Endothelial cell of umbilical vein (primary cell): ENCODE measurements around the gene TRABD2A. TPM values are rescaled to one million over a fixed set of nuclear protein-coding genes. Genes with fewer than 3 reads are reported as not detected.

Experiments used
- BruUV-seq: library from RNA; stranded (reverse); fragments of 400-500 nt; replicated peaks from 2 replicates; lab custom pipeline; 2021; lab: Mats Ljungman, UMichigan
- CTCF ChIA-PET: fragments of 300-600, 350-600 bp; sonication (Branson Sonifier 250); formaldehyde crosslinking; loops from one replicate; lab custom pipeline; 2021; ENCODE audit warnings: antibody characterized with exemption, inconsistent platforms; lab: Charles Lee
- POLR2A ChIA-PET: fragments of 300-600, 350-600 bp; sonication (Branson Sonifier 250); formaldehyde crosslinking; loops from one replicate; lab custom pipeline; 2021; ENCODE audit warnings: antibody characterized with exemption, inconsistent platforms; lab: Charles Lee
- DNase-seq: peaks from one replicate; pipeline ENCODE4 v3.0.0-alpha.2; 2011; ENCODE audit warnings: low read depth, low spot score
- FAIRE-seq: peaks from 2 replicates; lab custom pipeline; 2011; peaks lifted over from hg19 to GRCh38; lab: Jason Lieb, UNC
- H2AFZ ChIP-seq: 2 replicates; pipeline ENCODE4 v1.6.0; 2012; ENCODE audit warnings: low read depth, low read length, control low read depth, inconsistent platforms
- H3K27ac ChIP-seq: 2 replicates; pipeline ENCODE4 v1.5.1; 2011; ENCODE audit warnings: low read depth, mild to moderate bottlenecking, control low read depth, low read length, moderate library complexity; ENCODE audit not compliant: insufficient read depth
- H3K27me3 ChIP-seq, 2 experiments: 2 replicates each; pipeline versions ENCODE4 v1.6.0 to v1.6.1; 2011; ENCODE audit warnings: low read length in 2 of 2, mixed read lengths in 1 of 2; ENCODE audit not compliant: control insufficient read depth in 2 of 2, insufficient read depth in 2 of 2
- H3K36me3 ChIP-seq, 2 experiments: 2 replicates in 1 of 2; 3 replicates in 1 of 2; pipeline ENCODE4 v1.5.1; 2011; ENCODE audit warnings: low read length in 2 of 2, mild to moderate bottlenecking in 1 of 2, moderate library complexity in 1 of 2; ENCODE audit not compliant: control insufficient read depth in 2 of 2, insufficient read depth in 2 of 2; ENCODE audit errors: extremely low read depth in 1 of 2
- H3K4me1 ChIP-seq: 3 replicates; pipeline ENCODE4 v1.5.1; 2011; ENCODE audit warnings: mild to moderate bottlenecking, low read length; ENCODE audit not compliant: control insufficient read depth, insufficient read depth; ENCODE audit errors: extremely low read depth
- H3K4me2 ChIP-seq: 2 replicates; pipeline ENCODE4 v1.6.1; 2011; ENCODE audit warnings: low read length, control low read depth, mixed read lengths; ENCODE audit not compliant: insufficient read depth
- H3K4me3 ChIP-seq, 3 experiments: fragments of 200-600 bp in 1 of 3; sonication (generic), shearing (Covaris generic) in 1 of 3; replicated peaks in 1 of 3; 2 replicates each; pipeline ENCODE4 v1.5.1; 2011 to 2016; ENCODE audit warnings: control low read depth in 3 of 3, low read length in 3 of 3, mild to moderate bottlenecking in 2 of 3, inconsistent platforms in 1 of 3, low read depth in 1 of 3, moderate library complexity in 1 of 3; ENCODE audit not compliant: insufficient read depth in 1 of 3
- H3K79me2 ChIP-seq: 2 replicates; pipeline ENCODE4 v1.6.0; 2012; ENCODE audit warnings: low read length, inconsistent platforms; ENCODE audit not compliant: control insufficient read depth, insufficient read depth
- H3K9ac ChIP-seq: replicated peaks from 2 replicates; pipeline ENCODE3; 2011; ENCODE audit warnings: low read length, control low read depth; ENCODE audit not compliant: insufficient read depth; ENCODE audit errors: extremely low read depth
- H3K9me1 ChIP-seq: replicated peaks from 3 replicates; pipeline ENCODE4 v1.6.0; 2011; ENCODE audit warnings: mild to moderate bottlenecking, low read length; ENCODE audit not compliant: control insufficient read depth, insufficient read depth; ENCODE audit errors: extremely low read depth
- H3K9me3 ChIP-seq: replicated peaks from 2 replicates; pipeline ENCODE4 v1.5.1; 2012; ENCODE audit warnings: low read length, inconsistent platforms; ENCODE audit not compliant: control insufficient read depth, insufficient read depth
- H4K20me1 ChIP-seq: replicated peaks from 2 replicates; pipeline ENCODE3; 2011; ENCODE audit warnings: mild to moderate bottlenecking, low read length; ENCODE audit not compliant: control insufficient read depth, insufficient read depth; ENCODE audit errors: extremely low read depth
- EZH2 ChIP-seq: IDR thresholded peaks from 2 replicates; pipeline ENCODE4 v1.6.1; 2012; ENCODE audit warnings: borderline replicate concordance, low read depth, mild to moderate bottlenecking, moderate library complexity, low read length, inconsistent platforms; ENCODE audit not compliant: severe bottlenecking
- FOS ChIP-seq: IDR thresholded peaks from 2 replicates; pipeline ENCODE4 v1.6.1; 2011; ENCODE audit warnings: mild to moderate bottlenecking, low read length, moderate library complexity, borderline replicate concordance; ENCODE audit not compliant: insufficient read depth
- GATA2 ChIP-seq: IDR thresholded peaks from 2 replicates; pipeline ENCODE4 v1.7.0; 2011; ENCODE audit warnings: low read depth, mild to moderate bottlenecking, moderate library complexity, mixed read lengths, low read length; ENCODE audit not compliant: insufficient read length, insufficient read depth
- JUN ChIP-seq: IDR thresholded peaks from 2 replicates; pipeline ENCODE4 v1.6.1; 2011; ENCODE audit warnings: borderline replicate concordance, low read depth; ENCODE audit not compliant: insufficient read length, insufficient read depth
- MYC ChIP-seq: IDR thresholded peaks from one replicate; pipeline ENCODE4 v1.6.1; 2011; ENCODE audit warnings: mild to moderate bottlenecking, low read depth, low read length
- POLR2A ChIP-seq: IDR thresholded peaks from 2 replicates; pipeline ENCODE4 v1.6.1; 2012; ENCODE audit warnings: low read depth, mild to moderate bottlenecking, control low read depth, low read length
- POLR2AphosphoS5 ChIP-seq: IDR thresholded peaks from 2 replicates; pipeline ENCODE4 v1.6.1; 2012; ENCODE audit warnings: low read depth, mild to moderate bottlenecking, control low read depth, low read length, moderate library complexity; ENCODE audit not compliant: insufficient read depth
- dilution Hi-C: fragments of 300-500 bp; cut with MboI; formaldehyde crosslinking; loops from one replicate; pipeline ENCODE4 v1.15.0; 2019; ENCODE audit warnings: low sequenced_read_pairs; ENCODE audit not compliant: extremely low pct_ligation_motif_present
- intact Hi-C: fragments of 100-400 bp; cut with micrococcal nuclease; formaldehyde crosslinking; loops from one replicate; pipeline ENCODE4 v1.10.0; 2022
- polyA plus RNA-seq, 4 experiments: library from polyadenylated mRNA; depleted of rRNA in 3 of 4; stranded (reverse) in 3 of 4; unstranded in 1 of 4; fragments of >200 nt; gene quantifications; 2 replicates each; pipeline versions ENCODE4 v1.2.1 to v1.2.3, GENCODE V29; 2011 to 2012; ENCODE audit warnings: missing spikeins in 1 of 4
- total RNA-seq: library from RNA; stranded (reverse); gene quantifications from 2 replicates; pipeline ENCODE4 v1.2.3, GENCODE V29; 2021
- TF ChIP-seq, protein P1 (sequence below), 2 donors: IDR thresholded peaks; 1 replicate in 1 of 2; 2 replicates in 1 of 2; pipeline ENCODE4 v1.5.1; 2011; ENCODE audit warnings: low read length in 2 of 2, mild to moderate bottlenecking in 2 of 2, moderate library complexity in 2 of 2, control low read depth in 1 of 2, inconsistent platforms in 1 of 2, low read depth in 1 of 2; ENCODE audit not compliant: insufficient read depth in 1 of 2; ENCODE audit errors: extremely low read depth in 1 of 2
- TF ChIP-seq, protein P2 (sequence below): IDR thresholded peaks from 2 replicates; pipeline ENCODE4 v1.6.1; 2011; ENCODE audit not compliant: insufficient read depth, insufficient read length

The TRABD2A gene
- total and polyA plus RNA-seq, 2 donors (not counting 3 experiments of a cell fraction or from before 2014, with no cell fraction given) = 1.0 to 1.8 TPM

DNA sequence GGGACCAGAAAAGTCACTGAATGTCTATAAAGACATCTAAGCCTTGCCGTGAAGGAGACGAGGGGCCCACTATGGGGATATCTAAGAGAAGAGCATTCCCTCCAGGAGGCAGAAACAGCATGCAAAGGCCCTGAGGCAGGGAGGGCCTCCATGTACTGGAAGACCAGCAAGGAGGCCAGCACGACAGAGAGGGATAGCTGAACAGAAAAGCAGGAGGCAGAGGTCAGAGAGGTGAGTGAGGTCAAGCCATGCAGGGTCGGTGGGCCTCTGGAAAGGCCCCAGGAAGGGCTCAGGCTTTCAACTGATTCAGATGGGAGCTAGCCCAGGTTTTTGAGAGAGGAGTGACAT is 5.7 kb downstream of the TRABD2A start:
- peaks cover 2% of the 10 kb centered on the region for H3K4me1 ChIP-seq
- DNase-seq (no peak), FAIRE-seq (no peak)
- H4K20me1 ChIP-seq = no peaks in the 10 kb centered on the region
- no peak overlapping the region for H3K4me2 ChIP-seq
- no peak overlapping the region for H3K4me3 ChIP-seq
- no peak overlapping the region for H2AFZ ChIP-seq
- TF ChIP-seq POLR2A = no peak
- no peak for TF ChIP-seq MYC
- peaks cover 20 to 30% of the 10 kb centered on the region in 2 experiments for H3K27me3 ChIP-seq
- no peaks in the 10 kb centered on the region for H3K9me1 ChIP-seq
- H3K36me3 ChIP-seq = no peaks in the 10 kb centered on the region
- ChIA-PET POLR2A (no interaction called here), CTCF (no interaction called here)
- H3K27ac ChIP-seq = no peak overlapping the region
- no peaks in the 10 kb centered on the region for H3K79me2 ChIP-seq
- dilution Hi-C loops (no loop called here), intact Hi-C loops (no loop called here)
- no peaks in the 10 kb centered on the region for H3K9me3 ChIP-seq
- BruUV-seq = no TSS peak
- no peak overlapping the region for H3K9ac ChIP-seq

DNA sequence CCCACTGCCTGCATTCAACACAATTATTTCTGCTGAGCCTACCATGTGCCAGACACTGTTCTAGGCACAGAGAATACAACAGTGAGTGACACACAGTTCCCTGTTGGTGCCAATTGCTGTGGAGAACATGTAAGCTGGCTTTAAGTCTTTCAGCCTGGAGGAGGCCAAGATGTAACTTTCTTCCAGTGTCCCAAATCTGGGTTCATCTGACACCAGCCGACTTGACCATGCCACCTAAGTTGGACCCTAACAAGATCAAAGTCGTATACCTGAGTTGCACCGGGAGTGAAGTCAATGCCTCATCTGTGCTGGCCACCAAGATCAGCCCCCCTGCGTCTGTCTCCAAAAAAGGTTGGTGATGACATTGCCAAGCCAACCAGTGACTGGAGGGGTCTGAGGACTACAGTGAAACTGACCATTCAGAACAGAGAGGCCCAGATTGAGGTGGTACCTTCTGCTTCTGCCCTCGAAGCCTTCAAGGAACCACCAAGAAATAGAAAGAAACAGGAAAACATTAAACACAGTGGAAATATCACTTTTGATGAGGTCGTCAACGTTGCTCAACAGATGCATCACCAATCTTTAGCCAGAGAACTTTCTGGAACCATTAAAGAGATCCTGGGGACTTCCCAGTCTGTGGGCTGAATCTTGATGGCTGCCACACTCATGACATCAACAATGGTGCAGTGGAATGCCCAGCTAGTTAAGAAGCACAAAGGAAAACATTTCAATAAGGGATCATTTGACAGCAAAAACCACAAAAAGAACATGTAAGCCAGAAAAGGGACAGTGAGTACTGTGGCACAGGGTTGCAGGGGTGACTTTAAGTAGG is 6.3 kb downstream of the TRABD2A start:
- Histone ChIP-seq H3K27me3 (peaks cover 17 to 25% of the 10 kb centered on the region in 2 experiments), H3K9me3 (no peaks in the 10 kb centered on the region), H3K4me1 (no peaks in the 10 kb centered on the region), H3K27ac (no peak overlapping the region), H3K9me1 (no peaks in the 10 kb centered on the region), H3K4me3 (no peak overlapping the region), H3K79me2 (no peaks in the 10 kb centered on the region), H3K9ac (no peak overlapping the region), H4K20me1 (no peaks in the 10 kb centered on the region), H3K36me3 (no peaks in the 10 kb centered on the region), H3K4me2 (no peak overlapping the region), H2AFZ (no peak overlapping the region)
- DNase-seq (no peak), FAIRE-seq (no peak)
- CTCF ChIA-PET = no interaction called here
- POLR2A ChIA-PET = no interaction called here
- dilution Hi-C loops = no loop called here
- TF ChIP-seq FOS (no peak), JUN (no peak), EZH2 (no peak), GATA2 (no peak), POLR2AphosphoS5 (no peak)
- TF ChIP-seq, protein P1, sequence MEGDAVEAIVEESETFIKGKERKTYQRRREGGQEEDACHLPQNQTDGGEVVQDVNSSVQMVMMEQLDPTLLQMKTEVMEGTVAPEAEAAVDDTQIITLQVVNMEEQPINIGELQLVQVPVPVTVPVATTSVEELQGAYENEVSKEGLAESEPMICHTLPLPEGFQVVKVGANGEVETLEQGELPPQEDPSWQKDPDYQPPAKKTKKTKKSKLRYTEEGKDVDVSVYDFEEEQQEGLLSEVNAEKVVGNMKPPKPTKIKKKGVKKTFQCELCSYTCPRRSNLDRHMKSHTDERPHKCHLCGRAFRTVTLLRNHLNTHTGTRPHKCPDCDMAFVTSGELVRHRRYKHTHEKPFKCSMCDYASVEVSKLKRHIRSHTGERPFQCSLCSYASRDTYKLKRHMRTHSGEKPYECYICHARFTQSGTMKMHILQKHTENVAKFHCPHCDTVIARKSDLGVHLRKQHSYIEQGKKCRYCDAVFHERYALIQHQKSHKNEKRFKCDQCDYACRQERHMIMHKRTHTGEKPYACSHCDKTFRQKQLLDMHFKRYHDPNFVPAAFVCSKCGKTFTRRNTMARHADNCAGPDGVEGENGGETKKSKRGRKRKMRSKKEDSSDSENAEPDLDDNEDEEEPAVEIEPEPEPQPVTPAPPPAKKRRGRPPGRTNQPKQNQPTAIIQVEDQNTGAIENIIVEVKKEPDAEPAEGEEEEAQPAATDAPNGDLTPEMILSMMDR (IDR thresholded peaks at IDR 0.05; ENCODE audit: extremely low read depth in 1 of 2, insufficient read depth in 1 of 2, low read depth in 1 of 2, low read length in 2 of 2) = no peak
- TF ChIP-seq, protein P2, sequence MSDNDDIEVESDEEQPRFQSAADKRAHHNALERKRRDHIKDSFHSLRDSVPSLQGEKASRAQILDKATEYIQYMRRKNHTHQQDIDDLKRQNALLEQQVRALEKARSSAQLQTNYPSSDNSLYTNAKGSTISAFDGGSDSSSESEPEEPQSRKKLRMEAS = no peak
- intact Hi-C loops = no loop called here
- BruUV-seq = no TSS peak
